HepG2 (cell line): ENCODE results near the gene CCDC136. TPM values are rescaled to one million over a fixed set of nuclear protein-coding genes. Genes with fewer than 3 reads are reported as not detected.

Experiments used
- ATAC-seq: fragments of 200-7000 bp; cut with Tn5 transposase; 3 replicates; pipeline ENCODE4 v1.9.1; 2020; ENCODE audit warnings: mild to moderate bottlenecking, moderate library complexity
- BruUV-seq: library from RNA; stranded (reverse); fragments of 400-500 nt; replicated peaks from 2 replicates; lab custom pipeline; 2021; lab: Mats Ljungman, UMichigan
- CTCF ChIA-PET: fragments of 300-600 bp; formaldehyde crosslinking; extraction: SDS; loops from one replicate; lab custom pipeline; 2021; ENCODE audit warnings: low total read pairs, inconsistent platforms, low intra/inter-chr PET ratio; lab: Yijun Ruan, JAX
- POLR2A ChIA-PET: fragments of 350-600 bp; sonication (Branson Sonifier 250); formaldehyde crosslinking; loops from one replicate; lab custom pipeline; 2020; ENCODE audit warnings: antibody characterized with exemption, inconsistent platforms; lab: Yijun Ruan, JAX
- DNase-seq: peaks from one replicate; pipeline ENCODE4 v3.0.0-alpha.2; 2015; ENCODE audit warnings: low spot score
- FAIRE-seq: peaks from 3 replicates; lab custom pipeline; 2011; peaks lifted over from hg19 to GRCh38; lab: Jason Lieb, UNC
- H2AFZ ChIP-seq: one replicate; pipeline ENCODE4 v1.6.1; 2011; ENCODE audit warnings: low read length, inconsistent platforms
- H3K27ac ChIP-seq: fragments of 300-600 bp; 3 replicates; pipeline ENCODE4 v1.8.0; 2011; ENCODE audit warnings: mixed run types, mild to moderate bottlenecking, mixed read lengths, low read length, inconsistent platforms; ENCODE audit not compliant: insufficient read depth; ENCODE audit errors: extremely low read length
- H3K27me3 ChIP-seq, 2 experiments: fragments of 200-600 bp in 1 of 2; 2 replicates in 1 of 2; 3 replicates in 1 of 2; pipeline versions ENCODE4 v1.6.0 to v1.8.0; 2011; ENCODE audit warnings: low read length in 2 of 2, mild to moderate bottlenecking in 2 of 2, moderate library complexity in 2 of 2, inconsistent platforms in 1 of 2; ENCODE audit not compliant: insufficient read depth in 2 of 2, control insufficient read depth in 1 of 2
- H3K36me3 ChIP-seq, 2 experiments: fragments of 200-600 bp in 1 of 2; replicated peaks in 1 of 2; 2 replicates in 1 of 2; 3 replicates in 1 of 2; pipeline versions ENCODE4 v1.5.1 to v1.8.0; 2011; ENCODE audit warnings: low read length in 2 of 2, inconsistent platforms in 1 of 2; ENCODE audit not compliant: insufficient read depth in 2 of 2, control insufficient read depth in 1 of 2
- H3K4me1 ChIP-seq: 2 replicates; pipeline ENCODE4 v1.5.1; 2012; ENCODE audit warnings: low read length, inconsistent platforms; ENCODE audit not compliant: insufficient read depth
- H3K4me2 ChIP-seq: 2 replicates; pipeline ENCODE4 v1.6.0; 2011; ENCODE audit warnings: low read depth, low read length, inconsistent platforms
- H3K4me3 ChIP-seq, 3 experiments: fragments of 200-600 bp in 1 of 3; sonication (generic), shearing (Covaris generic) in 1 of 3; replicated peaks in 1 of 3; 2 replicates each; pipeline ENCODE4 v1.5.1; 2011 to 2016; ENCODE audit warnings: low read length in 3 of 3, inconsistent platforms in 2 of 3, low read depth in 2 of 3, mild to moderate bottlenecking in 2 of 3, control low read depth in 1 of 3, mixed read lengths in 1 of 3; ENCODE audit not compliant: insufficient read depth in 1 of 3
- H3K79me2 ChIP-seq: one replicate; pipeline ENCODE4 v1.6.1; 2011; ENCODE audit warnings: low read length, inconsistent platforms; ENCODE audit not compliant: insufficient read depth
- H3K9ac ChIP-seq: 2 replicates; pipeline ENCODE4 v1.6.0; 2011; ENCODE audit warnings: mild to moderate bottlenecking, low read depth, low read length, inconsistent platforms; ENCODE audit not compliant: insufficient read depth
- H3K9me3 ChIP-seq: 2 replicates; pipeline ENCODE4 v1.5.1; 2012; ENCODE audit warnings: mild to moderate bottlenecking, low read length
- H4K20me1 ChIP-seq: 2 replicates; pipeline ENCODE4 v1.6.0; 2011; ENCODE audit warnings: inconsistent platforms, mild to moderate bottlenecking, low read length, moderate library complexity; ENCODE audit not compliant: insufficient read depth
- NFYB ChIP-seq: sonication (generic); formaldehyde crosslinking; IDR thresholded peaks from 2 replicates; pipeline ENCODE4 v1.4.0; 2020; ENCODE audit warnings: missing genetic modification reagents
- SNRNP70 ChIP-seq: fragments of 200-400 bp; formaldehyde crosslinking; IDR thresholded peaks from 2 replicates; pipeline ENCODE4 v1.6.1; 2017; ENCODE audit warnings: mild to moderate bottlenecking, low read depth, low read length, moderate library complexity
- STAG1 ChIP-seq: sonication (generic); formaldehyde crosslinking; IDR thresholded peaks from 2 replicates; pipeline ENCODE4 v1.4.0; 2020; ENCODE audit warnings: missing genetic modification reagents
- ZNF343 ChIP-seq: sonication (generic); formaldehyde crosslinking; IDR thresholded peaks from 2 replicates; pipeline ENCODE4 v1.4.0; 2020; ENCODE audit warnings: mild to moderate bottlenecking, missing genetic modification reagents
- WGBS: methylation state at CpG from one replicate; pipeline ENCODE4 v1.1.6; 2017; ENCODE audit warnings: low lambda C conversion rate; 5-methylcytosine and 5-hydroxymethylcytosine counted together
- in situ Hi-C: cut with HindIII; loops from 2 replicates; pipeline ENCODE4 v1.10.0; 2017; ENCODE audit warnings: low pct_unique_long_range_greater_than_20kb; ENCODE audit not compliant: extremely low pct_ligation_motif_present
- intact Hi-C: fragments of 100-400 bp; cut with micrococcal nuclease; formaldehyde crosslinking; loops from one replicate; pipeline ENCODE4 v1.10.0; 2022; ENCODE audit not compliant: unreplicated experiment
- polyA plus RNA-seq, 8 experiments: library from polyadenylated mRNA; depleted of rRNA in 3 of 8; stranded (reverse) in 7 of 8; unstranded in 1 of 8; fragments of >200 nt; fragmentation: Illumina TruSeq in 4 of 8; extraction: Trizol in 4 of 8; gene quantifications; 2 replicates each; pipeline versions ENCODE4 v1.2.1 to v1.2.3, GENCODE V29; 2011 to 2016; ENCODE audit warnings: low read depth in 4 of 8, missing spikeins in 1 of 8, mixed read lengths in 1 of 8; ENCODE audit not compliant: insufficient read depth in 1 of 8
- total RNA-seq, 5 experiments: library from RNA; depleted of rRNA; stranded (reverse); fragments of >200 nt; fragmentation: Illumina TruSeq; extraction: Trizol; gene quantifications; 2 replicates each; pipeline ENCODE4 v1.2.3, GENCODE V29; 2016; ENCODE audit warnings: low read depth in 1 of 5
- TF ChIP-seq, protein P1 (sequence below): sonication (generic); formaldehyde crosslinking; IDR thresholded peaks from 2 replicates; pipeline ENCODE4 v1.5.0; 2020; ENCODE audit warnings: mild to moderate bottlenecking, missing genetic modification reagents, moderate library complexity

CCDC136 gene
- total and polyA plus RNA-seq, 2 of the 13 experiments (the other 11 are each of a cell fraction or from before 2014, with no cell fraction given), result 0.04 to 0.38 TPM

DNA sequence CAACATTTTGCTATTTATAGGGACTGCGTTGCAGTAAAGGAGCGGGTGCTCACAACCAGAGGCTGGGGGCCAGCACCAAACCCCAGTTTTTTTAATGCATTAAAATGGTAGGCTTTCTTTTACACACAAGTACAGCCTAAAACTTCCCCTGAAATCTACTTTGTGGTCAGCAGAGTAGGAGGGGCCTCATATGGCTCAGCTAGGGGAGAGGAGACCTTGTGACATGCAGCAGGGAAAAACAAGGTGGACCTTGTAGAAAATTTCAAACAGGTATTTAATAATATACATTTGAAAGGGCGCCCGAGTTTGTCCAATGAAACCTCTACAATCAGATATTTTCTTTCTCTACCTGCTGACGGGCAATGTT lies 1.4 kb downstream of the CCDC136 start (continued):
- TF ChIP-seq ZNF343 (CRISPR knock-in tag) (no peak), NFYB (CRISPR knock-in tag) (no peak)

DNA sequence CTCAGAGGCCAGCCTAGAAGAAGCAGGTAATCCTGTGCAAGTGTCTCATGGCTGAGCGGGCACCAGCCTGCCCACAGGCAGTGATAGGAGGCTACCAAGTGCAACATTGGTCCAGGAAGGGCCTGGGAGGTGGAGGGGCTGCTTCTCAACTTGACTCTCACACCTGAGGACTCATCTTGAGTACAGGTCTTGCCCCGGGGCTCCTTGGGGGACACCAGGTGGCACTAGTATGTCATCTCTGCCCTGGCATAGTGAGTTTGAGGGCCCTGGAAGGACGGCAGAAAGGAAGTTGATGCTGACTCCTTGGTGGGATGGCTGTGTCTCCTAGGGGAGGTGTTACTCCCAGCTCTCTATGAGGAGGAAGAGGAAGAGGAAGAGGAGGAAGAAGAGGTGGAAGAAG lies 2.3 kb downstream of the CCDC136 start:
- Histone ChIP-seq H3K27me3 (peaks cover 7 to 36% of the 10 kb centered on the region in 2 experiments; a peak in 4 of 5 replicates), H4K20me1 (no peaks in the 10 kb centered on the region), H3K4me2 (no peak overlapping the region), H3K9ac (no peak overlapping the region), H3K79me2 (no peaks in the 10 kb centered on the region), H2AFZ (no peak overlapping the region), H3K4me1 (peaks cover 10% of the 10 kb centered on the region), H3K4me3 (no peak overlapping the region)
- DNase-seq, result no peak
- ATAC-seq, result no peak
- WGBS, result 22% methylated on average over 3 of the region's 3 CpGs
- peak; percentile 32 for TF ChIP-seq STAG1 (CRISPR knock-in tag)
- no peak for TF ChIP-seq SNRNP70
- TF ChIP-seq, protein P1, sequence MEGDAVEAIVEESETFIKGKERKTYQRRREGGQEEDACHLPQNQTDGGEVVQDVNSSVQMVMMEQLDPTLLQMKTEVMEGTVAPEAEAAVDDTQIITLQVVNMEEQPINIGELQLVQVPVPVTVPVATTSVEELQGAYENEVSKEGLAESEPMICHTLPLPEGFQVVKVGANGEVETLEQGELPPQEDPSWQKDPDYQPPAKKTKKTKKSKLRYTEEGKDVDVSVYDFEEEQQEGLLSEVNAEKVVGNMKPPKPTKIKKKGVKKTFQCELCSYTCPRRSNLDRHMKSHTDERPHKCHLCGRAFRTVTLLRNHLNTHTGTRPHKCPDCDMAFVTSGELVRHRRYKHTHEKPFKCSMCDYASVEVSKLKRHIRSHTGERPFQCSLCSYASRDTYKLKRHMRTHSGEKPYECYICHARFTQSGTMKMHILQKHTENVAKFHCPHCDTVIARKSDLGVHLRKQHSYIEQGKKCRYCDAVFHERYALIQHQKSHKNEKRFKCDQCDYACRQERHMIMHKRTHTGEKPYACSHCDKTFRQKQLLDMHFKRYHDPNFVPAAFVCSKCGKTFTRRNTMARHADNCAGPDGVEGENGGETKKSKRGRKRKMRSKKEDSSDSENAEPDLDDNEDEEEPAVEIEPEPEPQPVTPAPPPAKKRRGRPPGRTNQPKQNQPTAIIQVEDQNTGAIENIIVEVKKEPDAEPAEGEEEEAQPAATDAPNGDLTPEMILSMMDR (CRISPR knock-in tag), result peak; percentile 53
- TF ChIP-seq, all 625 proteins: peak for 2
- H3K36me3 ChIP-seq, result no peaks in the 10 kb centered on the region
- in situ Hi-C loops, result loop anchor here (5.0 kb wide), 1 partner anchor 88 kb away; no protein-coding TSS in a partner anchor
- ChIA-PET CTCF (no interaction called here), POLR2A (no interaction called here)
- intact Hi-C loops, result loop anchor here (2.0 kb wide), 1 partner anchor 85 kb away; no protein-coding TSS in a partner anchor
- FAIRE-seq, result no peak
- H3K27ac ChIP-seq, result no peak overlapping the region
- BruUV-seq, result no TSS peak
- no peaks in the 10 kb centered on the region for H3K9me3 ChIP-seq
